ENCODE measurements around the gene PIKFYVE.

The PIKFYVE gene

DNA sequence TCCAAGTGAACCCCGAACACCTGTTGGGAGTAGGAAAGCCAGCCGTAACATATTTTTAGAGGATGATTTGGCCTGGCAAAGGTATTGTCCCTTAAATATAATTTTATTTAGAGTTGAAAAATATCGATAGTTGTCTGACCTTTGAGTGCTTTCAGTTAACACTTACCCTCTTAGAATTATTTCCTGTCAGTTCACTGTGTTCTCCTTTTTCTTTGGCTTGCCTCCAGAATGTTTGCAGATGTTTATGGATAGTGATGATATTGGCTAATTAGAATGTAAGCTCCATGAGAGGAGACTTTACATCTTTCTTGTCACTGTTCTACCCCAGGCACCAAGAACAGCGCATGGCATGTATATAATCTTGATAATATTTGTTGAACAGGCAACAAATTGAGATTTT, 19.8 kb downstream of the PIKFYVE start:
- Histone ChIP-seq H3K9ac (ENCODE audit: low read length) (no peak overlapping the region), H3K4me1 (ENCODE audit: control insufficient read depth, insufficient read depth, low read length) (no peaks in the 10 kb centered on the region), H3K27ac (ENCODE audit: low read depth, low read length) (no peak overlapping the region), H3K4me3 (ENCODE audit: low read length) (no peak overlapping the region), H3K27me3 (ENCODE audit: control insufficient read depth, insufficient read depth, low read length) (no peaks in the 10 kb centered on the region), H3K36me3 (ENCODE audit: control insufficient read depth, insufficient read depth, low read length) (peaks cover 18% of the 10 kb centered on the region)

- Histone ChIP-seq H3K4me3 (ENCODE audit: low read length) (no peak overlapping the region), H3K27me3 (ENCODE audit: control insufficient read depth, insufficient read depth, low read length) (no peaks in the 10 kb centered on the region), H3K9ac (ENCODE audit: low read length) (no peak overlapping the region), H3K4me1 (ENCODE audit: control insufficient read depth, insufficient read depth, low read length) (no peaks in the 10 kb centered on the region), H3K36me3 (ENCODE audit: control insufficient read depth, insufficient read depth, low read length) (peaks cover 15% of the 10 kb centered on the region), H3K27ac (ENCODE audit: low read depth, low read length) (no peak overlapping the region)
Observed at GRCh38 chr2:208294482-208295024, 28.5 kb downstream of the PIKFYVE start.

GRCh38 chr2:208295834-208296233, 29.8 kb downstream of the PIKFYVE start:
- no peak overlapping the region for H3K27ac ChIP-seq (ENCODE audit: low read depth, low read length)
- H3K27me3 ChIP-seq (ENCODE audit: control insufficient read depth, insufficient read depth, low read length) = no peaks in the 10 kb centered on the region
- H3K9ac ChIP-seq (ENCODE audit: low read length) = no peak overlapping the region
- H3K36me3 ChIP-seq (ENCODE audit: control insufficient read depth, insufficient read depth, low read length) = peaks cover 4% of the 10 kb centered on the region
- H3K4me3 ChIP-seq (ENCODE audit: low read length) = no peak overlapping the region
- no peaks in the 10 kb centered on the region for H3K4me1 ChIP-seq (ENCODE audit: control insufficient read depth, insufficient read depth, low read length)

- Histone ChIP-seq H3K27ac (ENCODE audit: low read depth, low read length) (no peak overlapping the region), H3K9ac (ENCODE audit: low read length) (no peak overlapping the region), H3K36me3 (ENCODE audit: control insufficient read depth, insufficient read depth, low read length) (peaks cover 7% of the 10 kb centered on the region), H3K4me1 (ENCODE audit: control insufficient read depth, insufficient read depth, low read length) (no peaks in the 10 kb centered on the region), H3K27me3 (ENCODE audit: control insufficient read depth, insufficient read depth, low read length) (no peaks in the 10 kb centered on the region), H3K4me3 (ENCODE audit: low read length) (no peak overlapping the region)
Observed at GRCh38 chr2:208296610-208297009, 30.6 kb downstream of the PIKFYVE start.

- H3K36me3 ChIP-seq (ENCODE audit: control insufficient read depth, insufficient read depth, low read length) = peaks cover 11% of the 10 kb centered on the region
- H3K9ac ChIP-seq (ENCODE audit: low read length) = no peak overlapping the region
- no peaks in the 10 kb centered on the region for H3K27me3 ChIP-seq (ENCODE audit: control insufficient read depth, insufficient read depth, low read length)
- no peak overlapping the region for H3K27ac ChIP-seq (ENCODE audit: low read depth, low read length)
- no peaks in the 10 kb centered on the region for H3K4me1 ChIP-seq (ENCODE audit: control insufficient read depth, insufficient read depth, low read length)
- no peak overlapping the region for H3K4me3 ChIP-seq (ENCODE audit: low read length)
Observed at GRCh38 chr2:208297961-208298360, 31.9 kb downstream of the PIKFYVE start.

- Histone ChIP-seq H3K27ac (ENCODE audit: low read depth, low read length) (no peak overlapping the region), H3K36me3 (ENCODE audit: control insufficient read depth, insufficient read depth, low read length) (peaks cover 20% of the 10 kb centered on the region)
Observed at GRCh38 chr2:208300847-208301618, 35.0 kb downstream of the PIKFYVE start.

GRCh38 chr2:208304157-208304556, 38.1 kb downstream of the PIKFYVE start:
- Histone ChIP-seq H3K36me3 (ENCODE audit: control insufficient read depth, insufficient read depth, low read length) (peaks cover 17% of the 10 kb centered on the region), H3K4me3 (ENCODE audit: low read length) (no peak overlapping the region), H3K27ac (ENCODE audit: low read depth, low read length) (no peak overlapping the region), H3K4me1 (ENCODE audit: control insufficient read depth, insufficient read depth, low read length) (no peaks in the 10 kb centered on the region), H3K9ac (ENCODE audit: low read length) (no peak overlapping the region), H3K27me3 (ENCODE audit: control insufficient read depth, insufficient read depth, low read length) (no peaks in the 10 kb centered on the region)

More at GRCh38 chr2:208300847-208301618, 35.0 kb downstream of the PIKFYVE start:
- no peak overlapping the region for H3K9ac ChIP-seq (ENCODE audit: low read length)
- H3K27me3 ChIP-seq (ENCODE audit: control insufficient read depth, insufficient read depth, low read length) = no peaks in the 10 kb centered on the region
- H3K4me1 ChIP-seq (ENCODE audit: control insufficient read depth, insufficient read depth, low read length) = no peaks in the 10 kb centered on the region
- H3K4me3 ChIP-seq (ENCODE audit: low read length) = no peak overlapping the region

GRCh38 chr2:208304695-208305094, 38.6 kb downstream of the PIKFYVE start:
- Histone ChIP-seq H3K9ac (ENCODE audit: low read length) (no peak overlapping the region), H3K36me3 (ENCODE audit: control insufficient read depth, insufficient read depth, low read length) (peaks cover 17% of the 10 kb centered on the region)

GRCh38 chr2:208306291-208306690, 40.2 kb downstream of the PIKFYVE start:
- Histone ChIP-seq H3K4me1 (ENCODE audit: control insufficient read depth, insufficient read depth, low read length) (peaks cover 4% of the 10 kb centered on the region), H3K27ac (ENCODE audit: low read depth, low read length) (no peak overlapping the region), H3K27me3 (ENCODE audit: control insufficient read depth, insufficient read depth, low read length) (no peaks in the 10 kb centered on the region), H3K4me3 (ENCODE audit: low read length) (no peak overlapping the region), H3K36me3 (ENCODE audit: control insufficient read depth, insufficient read depth, low read length) (peaks cover 13% of the 10 kb centered on the region), H3K9ac (ENCODE audit: low read length) (no peak overlapping the region)

More at GRCh38 chr2:208304695-208305094, 38.6 kb downstream of the PIKFYVE start:
- H3K27ac ChIP-seq (ENCODE audit: low read depth, low read length) = no peak overlapping the region
- no peak overlapping the region for H3K4me3 ChIP-seq (ENCODE audit: low read length)
- H3K4me1 ChIP-seq (ENCODE audit: control insufficient read depth, insufficient read depth, low read length) = no peaks in the 10 kb centered on the region
- H3K27me3 ChIP-seq (ENCODE audit: control insufficient read depth, insufficient read depth, low read length) = no peaks in the 10 kb centered on the region

- H3K4me3 ChIP-seq (ENCODE audit: low read length) = no peak overlapping the region
Observed at GRCh38 chr2:208311321-208311720, 45.3 kb downstream of the PIKFYVE start.

GRCh38 chr2:208311954-208312353, 45.9 kb downstream of the PIKFYVE start:
- Histone ChIP-seq H3K27me3 (ENCODE audit: control insufficient read depth, insufficient read depth, low read length) (no peaks in the 10 kb centered on the region), H3K4me1 (ENCODE audit: control insufficient read depth, insufficient read depth, low read length) (peaks cover 4% of the 10 kb centered on the region), H3K9ac (ENCODE audit: low read length) (no peak overlapping the region), H3K4me3 (ENCODE audit: low read length) (no peak overlapping the region), H3K36me3 (ENCODE audit: control insufficient read depth, insufficient read depth, low read length) (peaks cover 7% of the 10 kb centered on the region), H3K27ac (ENCODE audit: low read depth, low read length) (no peak overlapping the region)

More at GRCh38 chr2:208311321-208311720, 45.3 kb downstream of the PIKFYVE start:
- Histone ChIP-seq H3K27ac (ENCODE audit: low read depth, low read length) (no peak overlapping the region), H3K36me3 (ENCODE audit: control insufficient read depth, insufficient read depth, low read length) (peaks cover 7% of the 10 kb centered on the region), H3K4me1 (ENCODE audit: control insufficient read depth, insufficient read depth, low read length) (peaks cover 4% of the 10 kb centered on the region), H3K27me3 (ENCODE audit: control insufficient read depth, insufficient read depth, low read length) (no peaks in the 10 kb centered on the region), H3K9ac (ENCODE audit: low read length) (no peak overlapping the region)

DNA sequence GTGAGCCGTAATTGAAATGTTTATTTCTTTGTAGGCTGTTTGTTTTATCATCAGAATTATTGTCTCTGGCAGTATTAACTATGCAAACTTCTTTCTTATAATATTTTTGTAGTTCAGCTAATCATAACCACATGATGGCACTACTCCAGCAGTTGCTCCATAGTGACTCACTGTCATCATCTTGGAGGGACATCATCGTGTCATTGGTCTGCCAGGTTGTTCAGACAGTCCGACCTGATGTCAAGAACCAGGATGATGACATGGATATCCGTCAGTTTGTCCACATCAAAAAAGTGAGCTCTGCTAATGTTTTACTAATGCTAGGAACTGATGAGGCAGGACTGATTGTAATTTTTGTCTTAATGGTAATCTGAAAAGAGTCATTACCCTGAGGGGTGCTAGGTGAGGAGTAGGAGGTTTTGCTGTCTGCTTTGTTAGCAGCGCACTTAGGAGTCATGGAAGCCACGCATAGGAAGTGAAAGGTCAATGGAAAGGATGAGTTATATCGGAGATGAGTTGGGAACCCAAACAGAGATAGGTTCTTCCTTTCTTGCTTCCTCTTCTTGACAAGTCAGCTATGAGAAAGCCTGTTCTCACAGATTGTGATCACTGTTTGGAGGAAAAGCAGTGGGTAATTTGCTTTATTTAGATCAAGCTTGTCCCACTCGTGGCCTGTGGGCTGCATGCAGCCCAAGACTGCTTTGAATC, 49.2 kb downstream of the PIKFYVE start:
- Histone ChIP-seq H3K4me3 (ENCODE audit: low read length) (no peak overlapping the region), H3K27ac (ENCODE audit: low read depth, low read length) (no peak overlapping the region), H3K36me3 (ENCODE audit: control insufficient read depth, insufficient read depth, low read length) (peaks cover 7% of the 10 kb centered on the region), H3K4me1 (ENCODE audit: control insufficient read depth, insufficient read depth, low read length) (peaks cover 5% of the 10 kb centered on the region), H3K9ac (ENCODE audit: low read length) (no peak overlapping the region), H3K27me3 (ENCODE audit: control insufficient read depth, insufficient read depth, low read length) (no peaks in the 10 kb centered on the region)

All from rectal smooth muscle tissue (tissue), 1 donor.